ENCODE data around the gene TACC2.
A peak's percentile ranks its signal among the peaks of the same experiment; 100 is the strongest.

The TACC2 gene

GRCh38 chr10:122124808-122125207, 135.8 kb downstream of the TACC2 start:
- no peak for DNase-seq

- DNase-seq: peak; percentile 10
Observed at GRCh38 chr10:122126763-122127659, 138.0 kb downstream of the TACC2 start.

- peak; percentile 11 for DNase-seq
Observed at GRCh38 chr10:122127943-122128342, 139.0 kb downstream of the TACC2 start.

- no peak for DNase-seq
Observed at GRCh38 chr10:122128357-122128756, 139.4 kb downstream of the TACC2 start.

- DNase-seq: peak; percentile 59
Observed at GRCh38 chr10:122130474-122131110, 141.6 kb downstream of the TACC2 start.

GRCh38 chr10:122132331-122132755, 143.4 kb downstream of the TACC2 start:
- peak; percentile 22 for DNase-seq

GRCh38 chr10:122132882-122133565, 144.1 kb downstream of the TACC2 start:
- no peak for DNase-seq

GRCh38 chr10:122135251-122136025, 146.5 kb downstream of the TACC2 start:
- no peak for DNase-seq

GRCh38 chr10:122138831-122139625, 150.1 kb downstream of the TACC2 start:
- no peak for DNase-seq

GRCh38 chr10:122139627-122140170, 150.7 kb downstream of the TACC2 start:
- peak; percentile 79 for DNase-seq

- no peak for DNase-seq
Observed at GRCh38 chr10:122140461-122140902, 151.5 kb downstream of the TACC2 start.

- DNase-seq: peak; percentile 92
Observed at GRCh38 chr10:122140941-122141623, 152.1 kb downstream of the TACC2 start.

- peak; percentile 24 for DNase-seq
Observed at GRCh38 chr10:122141821-122142640, 153.1 kb downstream of the TACC2 start.

- no peak for DNase-seq
Observed at GRCh38 chr10:122142641-122143237, 153.8 kb downstream of the TACC2 start.

- no peak for DNase-seq
Observed at GRCh38 chr10:122143238-122143841, 154.4 kb downstream of the TACC2 start.

GRCh38 chr10:122144199-122144598, 155.2 kb downstream of the TACC2 start:
- no peak for DNase-seq

- DNase-seq: no peak
Observed at GRCh38 chr10:122145113-122145512, 156.2 kb downstream of the TACC2 start.

GRCh38 chr10:122147663-122148062, 158.7 kb downstream of the TACC2 start:
- peak; percentile 83 for DNase-seq

Data from NCI-H2171 treated with DMSO at 0.1 percent for 48 hours (cell line).